RWPE1 (cell line): Measurements from ENCODE around the gene SLC23A3.
A peak's percentile ranks its signal among the peaks of the same experiment; 100 is the strongest.

Experiments used
- CTCF ChIA-PET: fragments of 350-600 bp; sonication (Branson Sonifier 250); formaldehyde crosslinking; extraction: SDS; loops from one replicate; lab custom pipeline; 2021; lab: Yijun Ruan, JAX
- POLR2A ChIA-PET: fragments of 400-600 bp; formaldehyde crosslinking; extraction: SDS; loops from one replicate; lab custom pipeline; 2020; ENCODE audit warnings: antibody characterized with exemption; ENCODE audit not compliant: low non-redundant PET; lab: Yijun Ruan, JAX
- DNase-seq: peaks from one replicate; pipeline ENCODE4 v3.0.0; 2012; ENCODE audit warnings: low spot score
- H3K27ac ChIP-seq: fragments of 450-650 bp; 2 replicates; pipeline ENCODE4 v1.5.1; 2017
- TF ChIP-seq, protein P1 (sequence below): fragments of 450-650 bp; conservative IDR thresholded peaks from 2 replicates; pipeline ENCODE4 v1.5.1; 2017; ENCODE audit warnings: low read depth, mild to moderate bottlenecking

SLC23A3 gene, protein sequence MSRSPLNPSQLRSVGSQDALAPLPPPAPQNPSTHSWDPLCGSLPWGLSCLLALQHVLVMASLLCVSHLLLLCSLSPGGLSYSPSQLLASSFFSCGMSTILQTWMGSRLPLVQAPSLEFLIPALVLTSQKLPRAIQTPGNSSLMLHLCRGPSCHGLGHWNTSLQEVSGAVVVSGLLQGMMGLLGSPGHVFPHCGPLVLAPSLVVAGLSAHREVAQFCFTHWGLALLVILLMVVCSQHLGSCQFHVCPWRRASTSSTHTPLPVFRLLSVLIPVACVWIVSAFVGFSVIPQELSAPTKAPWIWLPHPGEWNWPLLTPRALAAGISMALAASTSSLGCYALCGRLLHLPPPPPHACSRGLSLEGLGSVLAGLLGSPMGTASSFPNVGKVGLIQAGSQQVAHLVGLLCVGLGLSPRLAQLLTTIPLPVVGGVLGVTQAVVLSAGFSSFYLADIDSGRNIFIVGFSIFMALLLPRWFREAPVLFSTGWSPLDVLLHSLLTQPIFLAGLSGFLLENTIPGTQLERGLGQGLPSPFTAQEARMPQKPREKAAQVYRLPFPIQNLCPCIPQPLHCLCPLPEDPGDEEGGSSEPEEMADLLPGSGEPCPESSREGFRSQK

DNA sequence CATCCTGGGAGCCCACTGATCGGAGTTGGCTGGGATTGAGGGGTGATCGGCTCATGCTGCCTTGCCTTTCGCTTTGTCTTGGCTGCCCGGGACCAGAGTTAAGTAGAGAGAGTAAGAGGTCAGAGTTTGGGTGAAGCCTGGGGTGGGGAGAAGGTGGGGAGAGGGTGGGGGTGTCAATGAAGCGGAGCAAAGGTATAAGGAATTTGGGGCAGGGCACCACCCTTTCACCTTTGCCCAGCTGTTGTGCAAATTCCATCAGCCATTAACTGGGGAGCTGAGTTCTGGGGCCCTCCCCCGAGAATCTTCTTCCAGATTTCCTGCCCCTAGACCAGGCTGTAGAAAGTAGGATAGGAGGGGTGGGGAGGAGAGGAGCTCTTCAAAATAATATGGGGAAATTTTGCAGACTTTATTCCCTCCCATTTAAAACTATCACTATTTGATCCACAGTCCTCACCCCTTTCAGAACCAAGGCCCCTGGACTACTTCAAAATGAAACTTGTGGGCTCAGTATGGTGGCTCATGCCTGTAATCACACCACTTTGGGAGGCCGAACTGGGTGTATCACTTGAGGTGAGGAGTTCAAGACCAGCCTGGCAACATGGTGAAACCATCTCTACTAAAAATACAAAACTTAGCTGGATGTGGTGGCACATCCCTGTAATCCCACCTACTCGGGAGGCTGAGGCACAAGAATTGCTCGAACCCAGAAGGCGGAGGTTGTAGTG lies at the start of gene SLC23A3:
Gene SLC23A3, minus strand, starts transcription at position 100 of the 725 bp plus-strand sequence. Its CDS starts 45 bp downstream, at position 55.
- H3K27ac ChIP-seq: no peak within 1 kb of the TSS
- DNase-seq: no peak
- CTCF ChIA-PET: interaction anchor here (0.7 to 1.5 kb wide), 4 partner anchors 11 to 125 kb away, joined by 3 to 7 read pairs (median 4); no protein-coding TSS in a partner anchor
- TF ChIP-seq, protein P1, sequence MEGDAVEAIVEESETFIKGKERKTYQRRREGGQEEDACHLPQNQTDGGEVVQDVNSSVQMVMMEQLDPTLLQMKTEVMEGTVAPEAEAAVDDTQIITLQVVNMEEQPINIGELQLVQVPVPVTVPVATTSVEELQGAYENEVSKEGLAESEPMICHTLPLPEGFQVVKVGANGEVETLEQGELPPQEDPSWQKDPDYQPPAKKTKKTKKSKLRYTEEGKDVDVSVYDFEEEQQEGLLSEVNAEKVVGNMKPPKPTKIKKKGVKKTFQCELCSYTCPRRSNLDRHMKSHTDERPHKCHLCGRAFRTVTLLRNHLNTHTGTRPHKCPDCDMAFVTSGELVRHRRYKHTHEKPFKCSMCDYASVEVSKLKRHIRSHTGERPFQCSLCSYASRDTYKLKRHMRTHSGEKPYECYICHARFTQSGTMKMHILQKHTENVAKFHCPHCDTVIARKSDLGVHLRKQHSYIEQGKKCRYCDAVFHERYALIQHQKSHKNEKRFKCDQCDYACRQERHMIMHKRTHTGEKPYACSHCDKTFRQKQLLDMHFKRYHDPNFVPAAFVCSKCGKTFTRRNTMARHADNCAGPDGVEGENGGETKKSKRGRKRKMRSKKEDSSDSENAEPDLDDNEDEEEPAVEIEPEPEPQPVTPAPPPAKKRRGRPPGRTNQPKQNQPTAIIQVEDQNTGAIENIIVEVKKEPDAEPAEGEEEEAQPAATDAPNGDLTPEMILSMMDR: no peak
- POLR2A ChIA-PET: interaction anchor here (0.7 kb wide), 1 partner anchor 75 kb away, joined by 4 read pairs; the partner anchor contains the start of gene GLB1L

DNA sequence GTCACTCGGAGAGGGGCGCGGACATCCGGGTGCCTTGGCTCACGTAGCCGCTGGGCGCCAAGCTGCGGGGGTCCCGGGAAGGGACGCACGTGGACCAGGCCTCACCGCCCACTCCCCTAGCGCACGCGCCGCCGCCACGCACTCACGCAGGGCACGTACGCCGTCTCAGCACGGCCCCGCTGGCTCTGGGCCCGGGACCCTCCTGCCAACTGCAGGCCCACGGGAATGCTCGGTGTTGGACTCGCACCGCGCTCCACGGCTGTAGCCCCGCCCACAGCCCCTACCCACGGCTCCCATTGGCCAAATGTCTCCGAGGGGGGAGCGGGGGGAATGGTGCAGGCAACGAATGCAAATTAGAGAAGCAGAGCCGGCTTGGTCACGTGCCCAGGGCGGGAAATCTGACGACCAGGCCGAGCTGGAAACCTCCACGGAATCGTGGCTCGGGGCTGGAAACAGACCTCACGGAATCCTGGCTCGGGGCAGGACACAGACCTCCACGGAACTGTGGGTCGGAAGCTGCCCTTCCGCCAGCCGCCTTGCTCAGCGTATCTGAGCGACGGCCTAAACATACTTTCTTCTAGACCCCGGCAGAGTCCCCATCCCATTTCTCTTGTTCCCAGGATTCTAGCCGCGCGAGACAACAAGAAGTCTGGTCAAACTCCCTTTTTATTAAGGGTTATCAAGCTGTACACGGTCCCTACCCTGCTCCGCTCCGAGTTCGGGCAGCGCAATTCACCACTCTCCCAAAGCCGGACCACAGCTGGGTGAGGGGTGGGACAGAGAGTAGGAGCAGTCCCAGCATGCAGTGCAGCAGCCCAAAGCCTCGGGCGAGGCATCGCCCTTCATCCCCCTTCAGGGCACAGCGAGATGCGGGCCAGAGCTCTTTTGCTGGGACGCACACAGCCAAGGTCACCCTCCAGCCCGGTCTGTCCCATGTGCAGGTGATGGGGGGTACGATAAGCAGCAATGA lies 49.2 kb upstream of the SLC23A3 start, which contains the start of gene ABCB6:
Gene ABCB6, minus strand, starts transcription at position 227 of the 970 bp plus-strand sequence. CDS start 285 bp downstream, outside the sequence.
- POLR2A ChIA-PET: interaction anchor here (1.5 kb wide), 1 partner anchor 12 kb away, joined by 6 read pairs; the partner anchor contains the start of gene ZFAND2B
- TF ChIP-seq, protein P1: no peak
- peak; percentile 94 for DNase-seq
- CTCF ChIA-PET: interaction anchor here (0.6 to 1.8 kb wide), 5 partner anchors 11 to 358 kb away, joined by 3 to 17 read pairs (median 3); partner anchors contain the start of genes ANKZF1 and ATG9A
- peak within 1 kb of the TSS; percentile 99 for H3K27ac ChIP-seq

DNA sequence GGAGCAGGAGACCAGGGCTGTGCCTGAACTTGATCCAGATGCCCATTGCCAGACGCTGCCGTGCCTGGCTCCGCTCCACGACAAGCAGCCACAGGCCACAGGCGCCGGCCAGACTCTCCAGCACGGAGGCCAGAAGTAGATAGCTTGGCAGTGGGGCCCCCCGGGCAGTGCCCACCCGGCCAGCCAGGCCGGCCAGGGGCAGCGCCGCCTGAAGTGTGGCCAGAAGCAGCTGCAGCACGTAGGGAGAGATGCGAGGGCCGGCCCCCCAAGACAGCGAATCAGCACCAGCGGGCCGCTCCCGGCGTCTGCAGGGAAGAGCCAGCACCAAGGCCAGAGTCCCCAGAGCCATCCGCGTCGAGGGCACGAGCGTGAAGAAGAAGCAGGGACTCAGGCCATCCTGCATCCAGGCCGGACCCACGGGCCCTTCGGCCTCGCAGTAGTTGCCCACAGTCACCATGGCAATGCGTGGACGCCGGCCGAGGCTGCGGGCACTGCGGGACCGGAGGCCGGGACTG lies 48.4 kb upstream of the SLC23A3 start:
- peak; percentile 69 for DNase-seq
- ChIA-PET CTCF (interaction anchor here (0.6 to 1.8 kb wide), 4 partner anchors 11 to 76 kb away, joined by 3 to 17 read pairs (median 4); partner anchors contain the start of genes ANKZF1 and ATG9A), POLR2A (interaction anchor here (1.4 to 1.5 kb wide), 2 partner anchors 12 to 42 kb away, joined by 5 to 6 read pairs; partner anchors contain the start of genes CNPPD1 and ZFAND2B)
- TF ChIP-seq, protein P1: no peak
- peak overlapping the region; percentile 99 for H3K27ac ChIP-seq

DNA sequence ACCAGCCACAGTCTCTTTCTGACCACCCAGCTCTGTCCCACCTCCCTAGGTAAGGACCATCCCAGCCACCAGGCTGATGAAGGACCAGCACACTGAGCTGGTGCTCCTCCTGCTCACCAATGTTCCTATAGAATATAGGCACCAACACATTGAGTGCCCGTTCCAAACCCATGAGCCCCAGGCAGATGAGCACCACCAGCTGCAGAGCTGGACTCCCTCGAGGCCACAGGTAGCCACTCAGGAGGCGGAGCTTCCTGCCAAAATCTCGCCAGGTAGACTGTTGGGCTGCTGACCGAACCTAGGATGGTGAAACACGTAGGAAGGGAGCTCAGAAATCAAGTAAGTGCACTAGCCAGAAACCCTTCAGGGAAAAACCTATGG lies 46.7 kb upstream of the SLC23A3 start:
- peak overlapping the region; percentile 99 for H3K27ac ChIP-seq
- DNase-seq: no peak
- POLR2A ChIA-PET: no interaction called here
- TF ChIP-seq, protein P1: no peak
- CTCF ChIA-PET: interaction anchor here (0.7 kb wide), 1 partner anchor 13 kb away, joined by 3 read pairs; the partner anchor contains the start of gene ANKZF1

DNA sequence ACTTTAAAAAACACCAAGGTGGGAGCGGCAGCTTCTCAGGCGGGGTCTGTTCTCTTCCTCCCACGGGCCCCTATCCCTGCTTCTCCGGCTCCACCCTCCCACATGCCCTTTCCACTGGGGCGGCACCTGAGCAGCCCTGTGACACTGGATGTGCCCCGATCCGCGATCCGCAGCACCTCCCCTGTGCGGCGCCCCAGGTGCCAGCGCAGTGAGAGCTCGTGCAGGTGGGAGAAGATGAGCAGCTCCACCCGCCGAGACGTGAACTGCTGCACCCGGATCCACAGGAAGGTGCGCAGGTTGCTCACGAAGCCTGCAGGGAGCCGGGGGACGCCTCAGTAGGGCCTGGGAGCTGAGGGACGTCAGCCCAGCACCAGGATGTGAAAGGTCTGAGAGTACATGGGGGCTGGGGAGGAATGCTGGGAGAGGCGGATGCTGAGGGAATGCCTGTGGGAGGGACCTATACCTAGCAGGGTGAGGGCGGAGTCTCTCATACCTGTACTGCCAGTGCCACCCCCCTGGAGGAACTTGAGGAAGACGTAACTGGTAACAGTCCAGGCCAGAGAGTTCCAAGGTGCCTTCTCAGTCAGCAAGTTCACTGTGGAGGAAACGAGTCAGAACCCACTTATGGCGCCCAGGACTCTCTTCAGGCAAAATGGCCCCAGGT lies 46.2 kb upstream of the SLC23A3 start:
- H3K27ac ChIP-seq: peak overlapping the region; percentile 99
- POLR2A ChIA-PET: no interaction called here
- DNase-seq: no peak
- TF ChIP-seq, protein P1: no peak
- CTCF ChIA-PET: interaction anchor here (0.7 kb wide), 1 partner anchor 14 kb away, joined by 3 read pairs; the partner anchor contains the start of gene ANKZF1
